Spleen (tissue), 11 donors: ENCODE results near the gene GJB6. TPM values are rescaled to one million over a fixed set of nuclear protein-coding genes. Genes with fewer than 3 reads are reported as not detected.
A peak's percentile ranks its signal among the peaks of the same experiment; 100 is the strongest.

Experiments used
- DNase-seq: peaks from one replicate; pipeline ENCODE4 v3.0.0-alpha.2; 2020
- H3K27ac ChIP-seq, 8 donors: fragments of 200-600 bp; sonication (generic) in 7 of 8; 1 replicate in 4 of 8; 2 replicates in 4 of 8; pipeline versions ENCODE4 v1.5.0 to v1.8.0; 2016 to 2021; ENCODE audit warnings: inconsistent platforms in 4 of 8, mild to moderate bottlenecking in 4 of 8, moderate library complexity in 1 of 8
- H3K27me3 ChIP-seq, 7 donors: fragments of 200-600 bp; sonication (generic) in 6 of 7; replicated peaks in 1 of 7; 1 replicate in 4 of 7; 2 replicates in 3 of 7; pipeline versions ENCODE4 v1.5.0 to v1.8.0; 2016 to 2021; ENCODE audit warnings: inconsistent platforms in 3 of 7, mild to moderate bottlenecking in 1 of 7
- H3K36me3 ChIP-seq, 6 donors: fragments of 200-600 bp; sonication (generic) in 5 of 6; 1 replicate in 4 of 6; 2 replicates in 2 of 6; pipeline versions ENCODE4 v1.5.0 to v1.8.0; 2016 to 2021; ENCODE audit warnings: inconsistent platforms in 2 of 6
- H3K4me1 ChIP-seq, 6 donors: fragments of 200-600 bp; sonication (generic) in 5 of 6; 1 replicate in 3 of 6; 2 replicates in 3 of 6; pipeline versions ENCODE4 v1.5.0 to v1.8.0; 2016 to 2021; ENCODE audit warnings: inconsistent platforms in 3 of 6
- H3K4me3 ChIP-seq, 8 donors: fragments of 200-600 bp; sonication (generic) in 7 of 8; 1 replicate in 4 of 8; 2 replicates in 4 of 8; pipeline versions ENCODE4 v1.5.0 to v1.8.0; 2016 to 2021; ENCODE audit warnings: inconsistent platforms in 4 of 8, mild to moderate bottlenecking in 4 of 8, moderate library complexity in 2 of 8
- H3K9me3 ChIP-seq, 8 donors: fragments of 200-600 bp; sonication (generic) in 7 of 8; 1 replicate in 4 of 8; 2 replicates in 4 of 8; pipeline versions ENCODE4 v1.5.0 to v1.8.0; 2016 to 2021; ENCODE audit warnings: inconsistent platforms in 4 of 8
- POLR2A ChIP-seq, 3 donors: fragments of 450-650 bp; IDR thresholded peaks; one replicate each; pipeline ENCODE4 v1.5.1; 2017; ENCODE audit warnings: antibody characterized with exemption in 3 of 3, mild to moderate bottlenecking in 1 of 3
- POLR2AphosphoS5 ChIP-seq, 3 donors: sonication (generic); formaldehyde crosslinking; IDR thresholded peaks; one replicate each; pipeline ENCODE4 v1.5.1; 2017; ENCODE audit warnings: antibody characterized with exemption in 3 of 3
- WGBS, 5 donors: extraction: QIAGEN DNeasy Blood & Tissue Kit in 3 of 5; methylation state at CpG; one replicate each; pipeline versions ENCODE4 v1.1.5 to v1.1.7; 2013 to 2018; 5-methylcytosine and 5-hydroxymethylcytosine counted together
- intact Hi-C: fragments of 100-400 bp; cut with DNase I; formaldehyde crosslinking; loops from one replicate; pipeline ENCODE4 v1.15.0; 2023; ENCODE audit warnings: low total_unique reads
- polyA plus RNA-seq, 3 donors: library from polyadenylated mRNA; stranded (reverse); fragments of 200-250 nt; gene quantifications; one replicate each; pipeline ENCODE4 v1.2.1, GENCODE V29; 2013
- total RNA-seq, 7 donors: library from RNA; depleted of rRNA in 3 of 7; stranded (reverse); fragments of >200 nt in 3 of 7; fragmentation: NEBNext Ultra II Directional in 4 of 7; extraction: Animal tissue kit (Norgen Biotek cat#: 25700) in 4 of 7; gene quantifications; one replicate each; pipeline versions ENCODE4 v1.1.0 to v1.2.1, GENCODE V29; 2016 to 2021
- TF ChIP-seq, protein P1 (sequence below), 11 experiments: fragments of 200-600 bp in 7 of 11; fragments of 450-650 bp in 4 of 11; sonication (generic) in 4 of 11; IDR thresholded peaks in 8 of 11; conservative IDR thresholded peaks in 3 of 11; 1 replicate in 7 of 11; 2 replicates in 4 of 11; pipeline versions ENCODE4 v1.4.0 to v1.8.0; 2016 to 2021; ENCODE audit warnings: antibody characterized with exemption in 11 of 11, inconsistent platforms in 4 of 11, mild to moderate bottlenecking in 1 of 11
- donor health status: healthy with polysubstance abuse.
- donor health status: DM: no; HTN: no; CAD: no; lungs with moderate emphysema.
- donor health status: DM: no; HTN: no; CAD: no.
- donor health status: Bipolar disorder and iron deficiency.
- donor health status: healthy.
- donor health status: DM: no; HTN: no; CAD: no.
- donor health status: DM: yes; HTN: yes; CAD: no.

GJB6 gene
- total and polyA plus RNA-seq, 10 donors, result 0.17 to 2.5 (median 0.30) TPM; not detected in 3

DNA sequence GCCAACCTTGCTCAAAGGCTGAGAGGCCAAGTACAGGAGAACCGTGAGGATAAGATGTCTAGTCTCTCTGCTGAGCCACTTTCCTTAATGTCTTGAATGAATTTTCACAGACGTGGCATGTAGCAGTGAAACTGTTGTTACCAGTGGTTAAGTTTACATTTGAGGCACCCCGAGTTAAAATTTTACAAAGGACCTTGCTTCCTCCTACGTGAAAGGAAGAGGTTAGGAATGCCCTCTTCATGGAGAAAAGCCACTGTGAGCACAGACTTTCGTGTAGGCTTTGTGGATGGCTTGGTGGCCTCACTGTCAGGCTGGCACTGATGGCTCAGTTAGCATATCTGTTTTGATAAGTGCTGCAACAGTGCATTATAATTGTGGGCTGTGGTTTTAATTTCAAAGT lies 42.0 kb downstream of the GJB6 start:
- peaks cover 19 to 42% (median 32%) of the 10 kb centered on the region in 6 donors for H3K4me1 ChIP-seq
- intact Hi-C loops, result loop anchor here (10.0 kb wide), 1 partner anchor 735 kb away; no protein-coding TSS in a partner anchor
- TF ChIP-seq POLR2A (IDR thresholded peaks at IDR 0.05) (no peak), POLR2AphosphoS5 (IDR thresholded peaks at IDR 0.05) (no peak)
- TF ChIP-seq, protein P1, sequence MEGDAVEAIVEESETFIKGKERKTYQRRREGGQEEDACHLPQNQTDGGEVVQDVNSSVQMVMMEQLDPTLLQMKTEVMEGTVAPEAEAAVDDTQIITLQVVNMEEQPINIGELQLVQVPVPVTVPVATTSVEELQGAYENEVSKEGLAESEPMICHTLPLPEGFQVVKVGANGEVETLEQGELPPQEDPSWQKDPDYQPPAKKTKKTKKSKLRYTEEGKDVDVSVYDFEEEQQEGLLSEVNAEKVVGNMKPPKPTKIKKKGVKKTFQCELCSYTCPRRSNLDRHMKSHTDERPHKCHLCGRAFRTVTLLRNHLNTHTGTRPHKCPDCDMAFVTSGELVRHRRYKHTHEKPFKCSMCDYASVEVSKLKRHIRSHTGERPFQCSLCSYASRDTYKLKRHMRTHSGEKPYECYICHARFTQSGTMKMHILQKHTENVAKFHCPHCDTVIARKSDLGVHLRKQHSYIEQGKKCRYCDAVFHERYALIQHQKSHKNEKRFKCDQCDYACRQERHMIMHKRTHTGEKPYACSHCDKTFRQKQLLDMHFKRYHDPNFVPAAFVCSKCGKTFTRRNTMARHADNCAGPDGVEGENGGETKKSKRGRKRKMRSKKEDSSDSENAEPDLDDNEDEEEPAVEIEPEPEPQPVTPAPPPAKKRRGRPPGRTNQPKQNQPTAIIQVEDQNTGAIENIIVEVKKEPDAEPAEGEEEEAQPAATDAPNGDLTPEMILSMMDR (IDR thresholded peaks at IDR 0.05 in 8 of 11, conservative IDR thresholded peaks at IDR 0.05 in 3 of 11), result no peak
- WGBS, 5 donors, result 73 to 85% (median 80%) methylated on average over 5 of the region's 5 CpGs
- H3K27me3 ChIP-seq, result peaks cover 17 to 51% (median 42%) of the 10 kb centered on the region in 7 donors
- H3K4me3 ChIP-seq, result no peak overlapping the region
- H3K27ac ChIP-seq, result no peak overlapping the region
- H3K9me3 ChIP-seq, result no peaks in the 10 kb centered on the region
- no peak for DNase-seq
- no peaks in the 10 kb centered on the region for H3K36me3 ChIP-seq

DNA sequence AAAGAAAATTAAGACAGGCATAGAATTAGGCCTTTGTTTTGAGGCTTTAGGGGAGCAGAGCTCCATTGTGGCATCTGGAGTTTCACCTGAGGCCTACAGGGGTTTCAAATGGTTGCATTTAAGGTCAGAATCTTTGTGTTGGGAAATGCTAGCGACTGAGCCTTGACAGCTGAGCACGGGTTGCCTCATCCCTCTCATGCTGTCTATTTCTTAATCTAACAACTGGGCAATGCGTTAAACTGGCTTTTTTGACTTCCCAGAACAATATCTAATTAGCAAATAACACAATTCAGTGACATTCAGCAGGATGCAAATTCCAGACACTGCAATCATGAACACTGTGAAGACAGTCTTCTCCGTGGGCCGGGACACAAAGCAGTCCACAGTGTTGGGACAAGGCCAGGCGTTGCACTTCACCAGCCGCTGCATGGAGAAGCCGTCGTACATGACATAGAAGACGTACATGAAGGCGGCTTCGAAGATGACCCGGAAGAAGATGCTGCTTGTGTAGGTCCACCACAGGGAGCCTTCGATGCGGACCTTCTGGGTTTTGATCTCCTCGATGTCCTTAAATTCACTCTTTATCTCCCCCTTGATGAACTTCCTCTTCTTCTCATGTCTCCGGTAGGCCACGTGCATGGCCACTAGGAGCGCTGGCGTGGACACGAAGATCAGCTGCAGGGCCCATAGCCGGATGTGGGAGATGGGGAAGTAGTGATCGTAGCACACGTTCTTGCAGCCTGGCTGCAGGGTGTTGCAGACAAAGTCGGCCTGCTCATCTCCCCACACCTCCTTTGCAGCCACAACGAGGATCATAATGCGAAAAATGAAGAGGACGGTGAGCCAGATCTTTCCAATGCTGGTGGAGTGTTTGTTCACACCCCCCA lies 43.2 kb downstream of the GJB6 start:
- 59 to 77% (median 71%) methylated on average over 27 to 28 of the region's 28 CpGs for WGBS, 5 donors
- Histone ChIP-seq H3K9me3 (no peaks in the 10 kb centered on the region), H3K27me3 (peaks cover 11 to 45% (median 31%) of the 10 kb centered on the region in 7 donors), H3K4me1 (peaks cover 15 to 32% (median 25%) of the 10 kb centered on the region in 6 donors), H3K36me3 (no peaks in the 10 kb centered on the region), H3K4me3 (no peak overlapping the region), H3K27ac (no peak overlapping the region)
- no peak for DNase-seq
- intact Hi-C loops, result no loop called here
- TF ChIP-seq POLR2A (IDR thresholded peaks at IDR 0.05), result no peak
- TF ChIP-seq POLR2AphosphoS5 (IDR thresholded peaks at IDR 0.05), result no peak
- TF ChIP-seq, protein P1 (IDR thresholded peaks at IDR 0.05 in 8 of 11, conservative IDR thresholded peaks at IDR 0.05 in 3 of 11), result peak in 3 of 11 experiments; percentile 4 to 17 (median 13)

DNA sequence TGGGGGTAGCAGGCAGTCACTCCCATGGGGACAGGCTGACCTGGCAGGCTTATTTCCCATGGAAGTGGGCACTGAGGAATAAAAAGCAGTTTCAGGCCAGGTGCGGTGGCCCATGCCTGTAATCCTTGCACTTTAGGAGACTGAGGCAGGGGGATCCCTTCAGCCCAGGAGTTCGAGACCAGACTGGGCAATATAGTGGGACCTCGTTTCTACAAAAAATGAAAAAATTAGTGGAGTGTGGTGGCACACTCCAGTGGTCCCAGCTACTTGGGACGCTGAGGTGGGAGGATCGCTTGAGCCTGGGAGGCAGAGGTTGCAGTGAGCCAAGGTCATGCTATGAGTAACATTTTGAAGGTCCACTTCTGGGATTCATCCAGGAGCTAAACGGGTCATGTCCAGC lies 45.3 kb downstream of the GJB6 start:
- intact Hi-C loops, result no loop called here
- no peak overlapping the region for H3K27ac ChIP-seq
- peaks cover 0 to 16% (median 3%) of the 10 kb centered on the region in 6 donors for H3K4me1 ChIP-seq
- H3K27me3 ChIP-seq, result peaks cover 0 to 28% (median 9%) of the 10 kb centered on the region in 7 donors
- 67 to 80% (median 69%) methylated on average over 6 of the region's 6 CpGs for WGBS, 5 donors
- no peaks in the 10 kb centered on the region for H3K9me3 ChIP-seq
- TF ChIP-seq POLR2A (IDR thresholded peaks at IDR 0.05), result no peak
- TF ChIP-seq, protein P1 (IDR thresholded peaks at IDR 0.05 in 8 of 11, conservative IDR thresholded peaks at IDR 0.05 in 3 of 11), result no peak
- H3K36me3 ChIP-seq, result no peaks in the 10 kb centered on the region
- no peak for DNase-seq
- H3K4me3 ChIP-seq, result no peak overlapping the region

DNA sequence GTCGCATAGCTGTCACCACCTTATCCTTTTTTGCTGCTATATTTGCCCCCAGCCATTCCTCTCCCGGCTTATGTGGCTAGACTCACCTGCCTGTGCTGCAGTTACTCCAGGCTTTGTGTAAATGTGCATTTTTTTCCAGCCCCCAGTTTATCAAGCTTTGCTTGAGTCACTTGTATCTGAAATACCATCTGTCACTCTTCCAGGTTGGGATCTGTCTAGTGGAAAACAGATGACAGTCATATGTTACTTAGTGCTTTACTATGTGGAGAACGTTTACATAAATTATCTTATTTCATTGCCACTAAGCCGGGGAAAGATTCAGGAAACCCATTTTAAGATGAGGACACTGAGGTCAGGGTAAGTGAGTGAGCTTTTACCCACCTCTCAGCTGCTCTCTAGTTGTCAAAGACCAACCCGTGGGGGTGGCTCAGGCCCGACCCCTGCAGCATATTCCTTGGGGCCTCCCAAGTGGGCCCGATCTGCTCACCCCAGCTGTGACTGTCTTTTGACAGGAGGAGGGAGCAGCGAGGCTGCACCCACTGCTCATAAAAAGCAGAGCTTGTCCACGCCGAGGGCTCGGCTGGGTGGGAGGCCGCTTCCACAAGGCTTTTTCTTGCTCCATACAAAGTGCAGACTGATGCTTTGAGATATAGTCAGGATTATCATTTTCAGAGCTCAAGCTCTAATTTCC lies 46.6 kb downstream of the GJB6 start:
- Histone ChIP-seq H3K27ac (no peak overlapping the region), H3K4me3 (no peak overlapping the region), H3K9me3 (no peaks in the 10 kb centered on the region), H3K4me1 (peaks cover 0 to 11% (median 0%) of the 10 kb centered on the region in 6 donors), H3K27me3 (peaks cover 0 to 22% (median 7%) of the 10 kb centered on the region in 7 donors), H3K36me3 (no peaks in the 10 kb centered on the region)
- 75 to 83% (median 78%) methylated on average over 10 to 12 of the region's 12 CpGs for WGBS, 5 donors
- intact Hi-C loops, result no loop called here
- no peak for DNase-seq
- no peak for TF ChIP-seq POLR2A (IDR thresholded peaks at IDR 0.05)
- TF ChIP-seq, protein P1 (IDR thresholded peaks at IDR 0.05 in 8 of 11, conservative IDR thresholded peaks at IDR 0.05 in 3 of 11), result no peak
- no peak for TF ChIP-seq POLR2AphosphoS5 (IDR thresholded peaks at IDR 0.05)
